GM18502 (cell line): Measurements from ENCODE around the gene CACUL1.
"Not testable (repeated sequence)": the region's sequence is repeated elsewhere in the genome, so short reads cannot be mapped to it uniquely, and the experiment has no call there.

Experiments used
- ATAC-seq: cut with Tn5 transposase; IDR thresholded peaks from one replicate; pipeline ENCODE4 v1.9.1; 2021; ENCODE audit warnings: mild to moderate bottlenecking; ENCODE audit not compliant: unreplicated experiment, poor library complexity

Gene CACUL1

DNA sequence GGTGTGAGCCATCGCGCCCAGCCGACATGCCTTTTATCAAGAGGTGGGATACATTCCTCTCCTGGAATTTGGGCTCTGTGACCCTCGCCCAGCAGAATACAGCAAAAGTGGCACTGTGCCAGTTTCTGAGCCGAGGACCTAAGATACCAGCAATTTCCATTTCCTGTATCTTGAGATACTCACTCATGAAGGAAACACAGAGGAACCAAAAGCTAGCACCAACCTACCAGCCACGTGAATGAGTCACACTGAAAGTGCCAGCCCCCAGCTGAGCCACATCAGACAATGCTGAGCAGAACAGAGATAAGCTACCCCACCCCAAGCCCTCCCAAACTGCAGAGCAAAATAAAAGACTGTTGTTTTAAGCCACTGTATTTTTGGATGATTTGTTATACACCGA is 56.3 kb downstream of the CACUL1 start:
- peak; percentile 98 for ATAC-seq

DNA sequence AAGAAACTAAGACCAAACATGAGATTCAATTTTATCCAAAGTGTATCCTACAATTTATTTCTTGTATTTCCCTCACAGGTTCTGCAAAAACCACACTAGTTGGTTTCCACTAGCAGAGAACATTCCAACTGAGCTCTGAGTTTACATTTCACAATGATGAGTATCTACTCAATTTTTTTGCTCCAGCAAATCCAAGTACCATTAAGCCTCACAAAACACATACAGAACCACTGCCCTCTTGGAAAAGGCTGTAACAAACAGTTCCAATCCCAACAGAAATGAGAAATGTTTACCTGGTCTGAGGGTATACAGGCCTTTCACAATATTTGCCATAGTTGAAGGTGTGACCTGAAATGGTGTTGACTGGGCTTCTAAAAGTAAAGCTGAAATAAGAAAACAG is 59.9 kb downstream of the CACUL1 start:
- no peak for ATAC-seq

DNA sequence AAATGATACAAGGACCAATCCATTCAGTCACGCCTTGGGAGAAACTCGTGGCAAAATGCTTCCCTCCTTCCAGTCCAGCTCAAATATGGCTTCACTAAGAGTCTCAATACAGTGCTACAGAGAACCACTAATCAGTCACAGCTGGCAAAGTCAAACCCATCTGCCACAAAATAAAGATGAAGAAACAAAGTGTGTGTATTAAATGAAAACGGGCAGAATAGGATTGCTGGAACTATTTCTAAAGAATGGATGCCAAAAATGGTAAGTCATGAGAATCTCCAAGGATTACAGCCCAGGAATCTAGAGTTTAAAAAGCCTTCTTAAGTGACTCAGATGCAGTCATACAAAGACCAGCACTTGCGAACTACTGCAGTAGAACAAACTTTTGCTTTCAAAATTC is 61.9 kb downstream of the CACUL1 start:
- ATAC-seq = no peak

DNA sequence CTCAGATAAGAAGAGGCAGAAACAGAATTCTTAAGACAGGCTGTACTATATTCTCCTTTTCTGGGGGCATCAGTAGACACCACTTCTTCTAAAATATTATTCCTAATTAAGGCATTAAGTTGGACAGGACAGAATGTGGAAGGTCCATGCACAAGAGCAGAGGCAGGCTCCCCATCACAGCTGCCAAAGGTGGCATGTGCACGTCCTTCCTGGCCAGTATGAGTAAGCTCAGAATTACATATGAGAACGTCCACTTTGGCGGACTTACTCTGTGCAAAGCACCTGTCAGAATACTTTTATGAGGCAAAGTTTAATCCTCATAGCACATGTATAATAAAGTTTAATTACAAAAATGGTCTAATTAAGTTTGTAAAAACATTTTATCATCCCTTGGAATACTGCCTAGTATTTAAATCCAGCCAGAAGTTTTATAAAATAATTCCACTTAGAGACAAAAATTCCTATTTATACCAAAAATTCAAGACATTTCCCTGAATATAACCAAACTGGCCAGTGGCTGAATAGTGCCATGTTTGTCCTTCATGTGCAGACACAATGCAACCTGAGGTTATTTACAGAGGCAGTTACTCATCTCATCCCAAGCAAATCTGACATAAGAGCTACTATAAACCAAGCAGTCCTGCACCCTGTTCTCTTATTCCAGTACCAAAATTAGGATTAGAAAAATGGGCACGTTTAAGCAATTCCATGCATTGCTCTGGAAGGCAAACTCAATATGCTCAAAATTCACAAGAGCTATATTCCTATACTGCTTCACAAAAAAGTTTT is 65.5 kb downstream of the CACUL1 start:
- ATAC-seq = no peak

DNA sequence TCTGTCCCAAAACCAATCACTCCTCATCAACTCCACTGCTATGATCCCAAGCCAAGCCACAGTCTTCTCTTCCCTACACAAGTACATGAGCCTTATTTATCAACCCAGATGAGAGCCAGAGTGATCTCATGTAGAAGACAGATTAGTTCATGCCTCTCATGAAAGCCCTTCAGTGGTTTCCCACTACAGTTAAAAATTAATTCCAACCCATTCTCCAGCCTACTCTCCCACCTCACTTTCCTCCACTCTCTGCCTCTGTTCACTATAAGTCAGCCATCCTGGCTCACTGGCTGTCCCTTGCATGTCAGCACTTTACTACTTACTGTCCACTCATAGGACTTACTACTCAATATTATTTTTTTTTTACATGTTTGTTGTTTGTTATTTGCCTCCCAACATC is 67.3 kb downstream of the CACUL1 start:
- ATAC-seq = no peak

DNA sequence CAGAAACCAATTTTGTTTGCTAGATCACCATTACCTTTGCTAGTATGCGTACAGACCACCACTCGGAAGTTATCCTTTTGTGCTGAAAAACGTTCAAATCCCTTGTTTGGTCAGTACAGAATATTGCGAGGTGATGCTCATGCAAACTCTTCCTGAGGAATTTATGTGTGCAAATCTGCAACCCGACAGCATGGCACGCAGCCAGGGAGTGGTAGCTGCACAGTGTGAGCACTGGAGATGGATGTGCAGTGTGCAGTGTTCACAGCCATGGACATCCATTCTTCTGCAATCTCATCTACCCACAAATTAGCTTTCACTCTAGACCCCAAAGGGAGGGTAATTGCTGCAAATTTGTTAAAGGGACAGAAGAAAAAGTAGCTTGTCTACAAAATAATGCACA is 72.2 kb downstream of the CACUL1 start:
- no peak for ATAC-seq

DNA sequence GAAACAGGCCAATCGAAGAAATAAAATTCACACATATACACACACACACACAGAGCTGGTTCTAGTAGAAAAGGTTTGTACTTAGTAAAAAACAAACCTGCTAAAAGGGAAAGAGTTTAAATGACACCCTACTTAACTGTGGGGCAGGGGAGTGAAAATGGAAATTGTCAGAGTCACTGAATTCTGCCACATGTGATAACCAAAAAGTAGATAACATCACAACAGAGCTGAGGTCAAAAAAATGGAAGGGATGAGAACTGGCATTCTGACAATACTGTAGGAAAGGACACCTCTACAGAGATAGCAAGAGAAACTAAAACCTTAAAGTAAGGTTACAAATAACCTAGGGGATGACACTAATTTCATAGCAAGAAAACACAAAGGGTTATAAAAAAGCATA is 74.6 kb downstream of the CACUL1 start:
- ATAC-seq = no peak

DNA sequence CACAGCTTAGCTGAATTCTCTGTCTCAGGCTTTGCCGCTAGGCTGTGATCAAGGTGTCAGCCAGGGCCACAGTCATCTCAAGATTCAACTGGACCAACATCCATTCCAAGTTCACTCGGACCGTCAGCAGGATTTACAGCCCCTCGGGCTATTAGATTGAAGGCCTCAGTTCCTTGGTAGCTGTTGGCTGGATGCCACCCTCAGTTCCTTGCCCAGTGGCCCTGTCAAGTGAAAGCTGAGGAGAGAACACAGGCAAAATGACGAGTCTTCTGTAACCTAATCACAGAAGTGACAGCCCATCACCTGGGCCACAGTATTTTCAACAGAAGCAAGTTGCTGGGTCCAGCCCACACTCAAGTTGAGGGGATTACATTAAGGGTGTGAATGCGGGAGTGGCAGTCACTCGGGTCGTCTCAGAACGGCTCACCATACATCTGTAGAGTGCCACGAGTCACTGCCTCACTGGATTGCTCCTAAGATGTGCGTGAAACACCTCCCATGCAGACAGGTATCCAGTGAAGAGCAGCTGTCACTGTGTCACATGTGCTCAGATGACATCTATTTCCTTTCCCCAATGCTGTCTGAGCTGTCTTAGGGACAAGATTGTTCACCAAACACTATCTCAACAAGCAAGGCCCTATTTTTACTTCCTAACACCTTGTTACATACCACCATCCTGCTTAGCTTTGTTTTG is 80.4 kb downstream of the CACUL1 start:
- ATAC-seq = no peak

DNA sequence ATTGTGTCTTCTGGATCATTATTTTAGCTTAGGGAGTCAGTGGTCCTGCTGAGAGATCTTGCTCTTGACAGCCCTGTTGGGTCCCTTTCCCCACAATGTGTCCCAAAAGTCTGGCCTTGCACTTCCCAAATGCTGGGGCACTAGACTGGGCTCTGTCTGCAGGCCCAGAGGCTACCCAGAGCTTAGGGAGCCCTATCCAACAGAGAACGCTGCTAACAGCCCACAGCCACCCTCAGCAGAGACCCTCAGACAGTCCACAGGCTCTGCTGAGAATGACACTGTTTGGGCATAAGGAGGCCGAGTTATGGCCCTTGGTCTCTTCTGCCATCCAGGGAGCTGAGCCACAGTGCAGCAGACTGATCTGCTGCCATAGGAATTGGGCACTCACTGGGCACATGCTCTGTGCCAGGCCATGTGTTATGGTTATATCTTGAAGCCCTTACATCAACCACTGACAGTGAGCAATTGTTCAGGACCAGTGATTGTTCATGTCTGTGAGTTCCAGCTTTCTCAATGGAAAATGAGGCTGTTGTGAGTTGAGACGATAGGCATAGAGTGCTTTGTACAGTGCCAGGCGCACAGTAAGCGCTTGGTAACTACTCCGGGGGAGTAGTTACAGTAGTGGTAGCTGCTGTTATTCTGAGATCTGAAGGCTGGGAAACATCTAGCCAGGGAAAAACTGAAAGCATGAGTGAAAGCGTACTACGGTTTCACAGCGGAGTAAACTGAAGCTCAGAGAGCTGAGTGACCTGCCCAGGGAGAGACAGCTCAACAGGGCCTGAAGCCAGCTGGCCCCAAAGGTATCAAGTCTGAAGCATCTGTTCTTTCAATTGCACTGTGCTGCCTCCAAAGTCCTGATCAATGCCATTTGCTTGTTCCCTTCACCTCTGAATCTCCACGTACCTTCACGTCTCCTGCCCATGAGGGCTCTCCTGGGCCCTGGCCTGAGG is 81.7 kb downstream of the CACUL1 start:
- no peak for ATAC-seq

DNA sequence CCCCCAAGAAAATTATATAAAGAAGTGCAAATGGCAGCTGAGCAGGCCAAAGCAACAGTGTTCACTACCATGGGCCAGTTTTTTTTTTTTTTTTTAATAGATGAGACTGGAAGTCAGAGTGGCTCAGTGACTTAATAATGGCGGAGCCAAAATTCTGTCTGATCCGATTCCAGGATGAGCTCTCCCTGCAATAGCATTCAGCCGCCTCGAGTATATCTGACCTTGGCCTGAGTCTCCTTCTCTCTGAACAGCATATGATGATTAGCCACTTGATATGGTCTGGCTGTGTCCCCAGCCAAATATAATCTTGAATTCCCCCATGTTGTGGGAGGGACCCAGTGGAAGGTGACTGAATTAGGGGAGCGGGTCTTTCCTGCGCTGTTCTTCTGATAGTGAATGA is 82.6 kb downstream of the CACUL1 start:
- no peak for ATAC-seq

DNA sequence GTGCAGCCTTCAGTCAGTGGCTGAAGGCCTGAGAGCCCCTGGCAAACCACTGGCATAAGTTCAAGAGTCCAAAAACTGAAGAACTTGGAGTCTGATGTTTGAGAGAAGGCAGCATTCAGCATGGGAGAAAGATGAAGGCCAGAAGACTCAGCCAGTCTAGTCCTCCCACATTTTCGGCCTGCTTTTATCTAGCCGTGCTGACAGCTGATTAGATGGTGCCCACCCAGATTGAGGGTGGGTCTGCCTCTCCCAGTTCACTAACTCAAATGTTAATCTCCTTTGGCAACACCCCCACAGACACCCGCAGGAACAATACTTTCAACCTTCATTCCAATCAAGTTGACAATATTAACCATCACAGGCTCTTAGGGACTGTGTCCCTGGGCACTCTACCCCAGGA is 83.5 kb downstream of the CACUL1 start:
- ATAC-seq = not testable (repeated sequence)

DNA sequence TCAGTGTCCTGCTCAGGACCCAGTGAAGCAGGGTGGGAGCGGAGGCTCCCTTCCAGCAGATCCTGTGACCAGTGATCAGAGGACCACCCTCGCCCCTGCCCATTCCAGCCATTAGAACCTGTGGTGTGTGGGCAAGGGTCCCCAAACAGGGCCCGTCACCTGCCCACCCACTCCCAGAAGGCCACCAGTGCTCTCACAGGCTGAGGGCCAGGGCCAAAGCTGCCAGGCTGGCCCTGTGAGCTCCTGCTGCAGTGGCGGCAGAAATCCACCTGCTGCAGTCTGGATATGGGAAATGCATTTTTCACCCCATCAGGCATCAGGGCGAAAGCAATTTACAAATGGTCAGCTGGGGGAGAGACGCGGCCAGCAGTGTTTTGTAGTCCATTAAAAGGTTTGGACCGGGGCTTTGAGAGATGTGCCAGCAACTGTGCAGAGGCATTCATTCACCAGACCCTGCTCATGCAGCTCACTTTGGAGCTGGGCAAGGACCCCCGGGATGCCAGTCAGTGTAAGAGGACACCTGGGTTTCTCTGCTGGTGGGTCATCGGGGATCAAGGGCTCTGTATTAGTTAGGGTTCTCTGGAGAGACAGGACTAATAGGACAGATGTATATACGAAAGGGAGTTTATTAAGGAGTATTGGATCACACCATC is 84.2 kb downstream of the CACUL1 start:
- ATAC-seq = no peak

DNA sequence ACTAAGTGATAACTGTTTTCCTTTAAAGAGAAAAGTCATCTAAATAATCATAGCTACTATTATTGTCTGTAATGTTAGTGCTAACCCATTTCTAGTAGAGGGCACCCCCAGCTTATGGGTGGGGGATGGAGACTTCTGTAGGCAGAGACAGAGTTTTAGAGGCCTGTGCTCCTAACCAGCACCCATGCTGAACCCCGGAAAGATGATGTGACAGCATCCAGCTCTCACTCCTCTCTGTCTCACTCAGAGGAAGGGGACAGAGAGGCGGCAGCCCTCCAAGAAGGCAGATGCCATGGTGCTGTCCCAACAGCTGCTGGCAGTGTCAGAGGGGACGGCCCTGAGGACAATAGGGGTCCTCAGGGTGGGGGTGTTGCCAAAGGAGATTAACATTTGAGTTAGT is 84.9 kb downstream of the CACUL1 start:
- no peak for ATAC-seq

DNA sequence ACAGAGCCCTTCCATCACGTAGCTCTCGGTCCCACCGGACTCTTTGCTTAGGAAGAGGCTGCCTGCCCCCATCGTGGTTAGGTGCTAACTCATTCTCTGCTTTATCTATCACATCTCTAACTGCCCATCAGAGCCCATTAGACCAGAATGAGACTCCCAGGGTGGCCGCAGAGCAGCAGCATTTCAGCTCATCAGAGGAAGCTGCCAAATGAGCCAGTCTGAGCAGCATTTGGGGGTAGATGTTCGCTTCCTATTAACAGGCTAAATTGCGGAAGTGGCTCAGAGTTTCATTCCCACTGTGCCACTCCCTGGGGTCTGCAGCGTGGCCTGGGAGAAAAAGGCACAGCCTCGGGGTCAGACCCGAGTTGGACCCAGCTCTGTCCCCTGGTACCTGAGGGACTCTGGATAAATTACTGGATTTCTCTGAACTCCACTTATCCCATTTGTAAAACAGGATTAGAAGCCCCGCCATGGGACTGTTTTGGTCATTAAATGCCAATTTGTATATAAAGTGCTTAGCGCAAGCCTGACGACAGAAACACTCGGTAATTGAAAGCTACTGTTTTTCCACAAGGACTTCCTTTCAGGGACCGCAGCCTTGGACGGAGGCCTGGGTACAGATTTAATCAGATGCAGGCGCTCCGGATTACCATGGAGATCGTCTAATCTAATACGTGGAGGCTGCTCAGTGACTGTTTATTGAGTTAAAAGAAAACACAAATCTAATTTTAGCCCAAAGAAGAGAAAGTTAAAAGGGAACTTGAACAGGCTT is 85.6 kb downstream of the CACUL1 start:
- ATAC-seq = no peak

DNA sequence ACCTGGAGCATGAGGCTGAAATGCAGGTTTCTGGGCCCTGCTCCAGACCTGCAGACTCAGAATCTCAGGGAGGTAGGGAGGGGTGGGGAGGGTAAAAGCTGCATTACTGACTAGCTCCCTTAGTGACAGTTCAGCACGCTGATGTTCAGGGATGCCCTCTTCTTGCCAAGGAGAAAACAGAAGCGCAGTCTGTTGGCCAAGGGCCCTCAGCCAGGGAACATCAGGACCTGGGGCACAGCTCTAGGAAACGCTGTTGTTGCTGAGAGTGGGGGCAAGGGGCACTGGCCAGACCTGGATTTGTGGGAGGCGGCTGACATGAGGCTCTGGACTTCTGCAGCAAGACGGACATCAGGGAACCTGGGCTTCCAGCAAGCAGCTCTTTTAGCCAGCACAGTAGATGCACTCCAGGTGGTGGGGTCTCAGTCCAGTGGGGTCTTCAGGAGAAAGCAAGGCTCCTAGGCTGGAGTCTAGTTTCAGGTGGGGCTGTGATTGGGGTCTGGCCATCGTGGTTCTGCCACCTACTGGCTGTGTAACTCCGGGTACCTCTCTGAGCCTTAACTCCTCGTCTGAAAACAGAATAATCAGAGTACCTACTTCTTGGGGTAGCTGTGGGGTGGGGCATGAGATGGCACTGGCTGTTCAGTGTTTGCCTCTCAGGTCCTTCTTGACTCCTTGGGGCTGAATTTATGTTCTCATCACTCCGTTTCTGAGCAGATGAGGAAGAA is 86.4 kb downstream of the CACUL1 start:
- no peak for ATAC-seq

DNA sequence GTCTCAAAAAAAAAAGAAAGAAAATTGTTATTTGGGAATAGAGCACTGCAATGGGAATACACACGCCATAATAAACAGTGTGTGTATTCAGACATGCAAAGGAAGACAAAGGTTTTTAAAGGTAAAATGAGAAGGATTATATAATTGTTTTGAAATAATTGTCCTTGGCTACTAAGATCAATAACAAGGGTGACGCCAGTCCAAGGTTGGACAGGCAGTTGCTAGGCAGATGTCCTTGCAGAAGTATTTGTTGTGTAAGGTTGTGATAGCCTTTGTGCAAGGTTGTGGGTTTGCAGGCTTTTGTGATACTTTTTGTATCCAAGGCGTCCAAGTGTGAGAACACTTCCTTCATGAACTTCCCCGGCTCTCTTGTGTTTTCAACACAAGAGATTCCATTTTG is 87.0 kb downstream of the CACUL1 start:
- ATAC-seq = no peak

DNA sequence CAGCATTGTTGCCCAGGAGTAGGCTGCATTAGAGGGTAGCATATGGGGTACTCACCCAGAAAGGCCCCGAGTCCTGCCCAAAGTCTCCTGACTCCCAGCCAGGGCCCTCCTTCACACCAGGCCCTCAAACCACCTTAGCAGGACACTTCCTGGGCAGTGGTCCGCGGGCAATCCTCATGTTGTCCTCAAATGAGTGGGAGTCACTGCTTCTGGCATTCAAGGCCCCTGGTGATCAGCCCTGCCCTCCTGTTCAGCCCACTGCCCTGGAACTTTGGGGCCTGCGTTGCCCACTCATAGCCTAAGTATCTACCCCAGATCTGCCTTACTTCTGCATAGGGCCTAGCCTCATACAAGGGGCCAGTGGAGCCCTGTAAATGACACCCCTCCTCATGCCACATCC is 88.4 kb downstream of the CACUL1 start:
- ATAC-seq = no peak

DNA sequence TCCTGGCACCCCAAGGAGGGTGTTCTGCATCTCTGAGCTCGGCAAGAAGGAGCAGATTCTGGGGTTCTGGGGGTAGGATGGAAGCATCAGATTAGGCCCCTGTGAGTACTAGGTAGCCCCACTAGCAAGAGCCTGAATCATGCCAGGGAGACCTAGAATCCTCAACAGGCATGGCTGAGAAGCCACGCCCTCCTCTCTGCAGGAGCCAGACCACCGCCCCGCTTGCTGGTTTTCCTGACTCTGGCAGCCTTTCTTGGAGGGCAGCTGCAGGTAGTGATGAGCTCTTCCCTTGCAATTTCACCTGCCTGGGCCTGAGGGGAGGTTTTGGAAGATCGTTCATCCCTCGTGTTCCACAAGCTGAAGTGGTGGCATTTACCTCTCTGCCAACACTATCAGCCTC is 90.4 kb downstream of the CACUL1 start:
- ATAC-seq = no peak

DNA sequence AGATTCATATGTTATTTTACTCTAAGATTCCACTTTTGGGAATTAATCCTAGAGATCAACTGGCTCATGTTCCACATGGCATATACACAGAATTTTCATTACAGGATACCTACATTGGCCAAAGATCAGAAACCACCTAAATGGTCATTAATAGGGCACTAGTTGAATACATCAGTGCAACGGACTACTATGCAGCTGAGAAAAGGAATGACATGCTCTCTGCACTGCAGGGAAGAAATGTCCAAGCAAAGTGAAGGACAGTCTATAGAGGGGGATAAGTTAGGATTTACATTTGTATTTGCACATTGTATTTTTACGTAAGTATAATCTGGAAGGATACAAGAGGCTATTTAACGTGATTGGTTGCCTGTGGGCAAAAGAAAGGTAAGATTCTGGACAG is 91.6 kb downstream of the CACUL1 start:
- no peak for ATAC-seq
